AG20443 (cell line): Measurements from ENCODE around the gene PATJ.
"Not testable (repeated sequence)": the region's sequence is repeated elsewhere in the genome, so short reads cannot be mapped to it uniquely, and the experiment has no call there.

ENCODE experiments used
- DNase-seq: peaks from one replicate; pipeline ENCODE4 v3.0.0; 2012; ENCODE audit warnings: low spot score, mixed read lengths

Gene PATJ

DNA sequence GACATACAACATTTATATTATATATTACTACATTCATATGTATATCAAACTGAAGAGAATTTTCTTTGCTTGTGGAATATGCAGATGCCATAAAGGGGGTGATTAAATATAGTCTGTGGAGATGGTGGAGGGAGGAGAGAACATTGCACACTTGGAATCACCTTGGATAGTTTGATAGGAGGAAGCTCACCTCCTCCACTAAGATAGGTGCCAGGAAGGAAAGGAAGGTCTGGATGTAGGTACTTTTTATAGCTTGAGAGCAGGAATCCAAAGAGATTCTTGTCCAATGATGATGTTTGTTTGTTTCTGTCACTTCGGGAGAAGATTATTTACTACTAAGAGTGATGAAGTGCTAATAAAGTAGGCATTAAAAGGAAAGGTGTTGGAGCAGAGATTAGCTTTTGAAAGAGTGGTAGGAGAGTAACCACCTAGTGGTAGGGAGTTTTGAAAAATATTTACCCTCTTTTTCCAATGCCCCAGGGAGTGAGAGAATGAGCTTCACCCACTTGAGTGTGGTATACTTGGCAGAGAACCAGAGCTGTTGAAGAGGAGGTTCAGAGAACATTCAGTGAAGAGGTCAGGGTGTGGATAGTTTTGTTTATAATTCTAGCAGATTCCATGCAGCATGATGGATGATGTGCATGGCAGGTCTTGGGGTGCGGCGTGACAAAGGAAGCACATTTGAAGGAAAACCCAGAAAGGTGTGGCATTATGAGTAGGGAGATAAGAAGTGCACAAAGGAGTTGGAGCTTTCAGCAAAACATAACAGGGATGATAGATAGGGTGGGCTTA lies 145.0 kb downstream of the PATJ start:
- no peak for DNase-seq

DNA sequence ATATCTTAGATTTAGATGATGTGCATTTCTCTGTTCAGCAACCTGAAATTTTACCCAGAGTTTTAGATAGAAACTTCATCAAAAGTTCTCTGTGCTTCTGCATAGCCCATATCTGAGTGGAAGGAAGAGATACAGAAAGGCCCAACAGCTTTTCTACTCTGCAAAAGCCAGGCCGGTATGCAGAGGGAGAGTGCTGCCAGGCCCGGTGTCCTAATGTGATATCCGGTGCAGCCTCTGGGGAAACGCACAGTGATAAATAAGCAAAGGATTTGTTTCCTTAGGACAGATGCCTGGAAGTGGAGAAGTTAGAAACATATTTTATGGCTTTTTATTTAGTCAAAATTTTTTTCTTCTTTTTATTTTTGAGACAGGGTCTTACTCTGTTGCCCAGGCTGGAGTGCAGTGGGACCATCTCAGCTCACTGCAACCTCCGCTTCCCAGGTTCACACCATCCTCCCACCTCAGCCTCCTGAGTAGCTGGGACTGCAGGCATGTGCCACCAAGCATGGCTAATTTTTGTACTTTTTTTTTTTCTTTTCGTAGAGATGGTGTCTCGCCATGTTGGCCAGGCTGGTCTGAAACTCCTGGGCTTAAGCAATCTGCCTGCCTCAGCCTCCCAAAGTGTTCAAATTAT lies 145.8 kb downstream of the PATJ start:
- peak; percentile 13 for DNase-seq

DNA sequence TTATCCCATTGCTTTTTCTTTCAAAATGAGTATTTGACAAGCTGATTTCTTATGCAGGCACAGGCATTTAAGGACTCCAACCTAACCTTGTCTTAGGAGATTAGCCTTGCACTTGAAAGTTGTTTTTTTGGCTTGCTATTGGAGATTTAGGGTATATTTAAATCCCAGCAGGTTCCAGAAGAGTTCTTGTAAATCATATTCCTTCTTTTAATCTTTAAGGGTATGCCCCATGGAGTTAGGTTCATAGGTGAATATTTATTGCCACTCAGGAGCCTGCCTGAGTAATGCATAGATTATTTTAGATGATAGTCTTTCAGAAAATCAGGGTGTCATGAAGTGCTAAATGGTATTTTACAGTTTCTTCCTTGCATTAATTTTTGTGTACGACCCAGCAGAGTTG lies 146.5 kb downstream of the PATJ start:
- no peak for DNase-seq

DNA sequence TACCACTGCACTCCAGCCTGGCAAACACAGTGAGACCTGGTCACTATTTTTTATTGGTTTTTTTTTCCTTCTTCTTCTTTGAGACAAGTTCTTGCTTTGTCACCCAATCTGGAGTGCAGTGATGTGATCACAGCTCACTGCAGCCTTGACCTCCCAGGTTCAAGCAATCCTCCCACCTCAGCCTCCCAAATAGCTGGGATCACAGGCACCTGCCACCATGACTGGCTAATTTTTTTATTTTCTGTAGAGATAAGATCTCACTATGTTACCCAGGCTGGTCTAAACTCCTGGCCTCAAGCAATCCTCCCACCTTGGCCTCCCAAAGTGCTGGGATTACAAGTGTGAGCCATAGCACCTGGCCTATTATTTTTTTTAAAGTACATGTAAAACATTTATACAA lies 148.2 kb downstream of the PATJ start:
- DNase-seq: not testable (repeated sequence)

DNA sequence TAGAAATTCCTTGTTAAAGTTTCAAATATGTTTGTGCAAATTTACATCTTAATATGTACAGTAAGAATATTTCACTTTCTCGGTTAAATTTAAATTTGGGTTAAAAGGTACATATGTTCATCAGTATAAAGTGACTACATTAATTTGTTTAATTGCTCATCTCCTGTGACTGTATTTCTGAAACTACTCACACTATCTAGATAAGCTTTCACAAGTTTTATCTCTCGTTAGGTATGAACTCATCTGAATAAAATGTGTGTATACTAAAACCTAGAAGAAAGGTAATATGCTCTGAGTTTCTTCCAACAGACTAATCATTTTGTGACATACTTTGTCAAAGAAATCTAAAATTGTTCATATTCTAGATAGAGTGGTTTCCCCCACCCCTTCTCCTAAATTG lies 150.7 kb downstream of the PATJ start:
- no peak for DNase-seq

DNA sequence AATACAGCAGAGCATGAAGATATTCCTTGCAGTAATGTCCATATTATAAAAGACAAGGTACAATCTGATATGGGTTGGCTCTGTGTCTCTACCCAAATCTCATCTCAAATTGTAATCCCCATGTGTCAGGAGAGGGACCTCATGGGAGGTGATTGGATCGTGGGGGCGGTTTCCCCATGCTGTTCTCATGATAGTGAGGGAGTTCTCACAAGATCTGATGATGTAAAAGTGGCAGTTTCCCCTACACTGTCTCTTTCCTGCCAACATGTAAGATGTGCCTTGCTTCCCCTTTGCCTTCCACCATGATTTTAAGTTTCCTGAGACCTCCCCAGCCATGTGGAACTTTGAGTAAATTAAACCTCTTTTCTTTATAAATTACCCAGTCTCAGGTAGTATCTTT lies 152.0 kb downstream of the PATJ start:
- not testable (repeated sequence) for DNase-seq

DNA sequence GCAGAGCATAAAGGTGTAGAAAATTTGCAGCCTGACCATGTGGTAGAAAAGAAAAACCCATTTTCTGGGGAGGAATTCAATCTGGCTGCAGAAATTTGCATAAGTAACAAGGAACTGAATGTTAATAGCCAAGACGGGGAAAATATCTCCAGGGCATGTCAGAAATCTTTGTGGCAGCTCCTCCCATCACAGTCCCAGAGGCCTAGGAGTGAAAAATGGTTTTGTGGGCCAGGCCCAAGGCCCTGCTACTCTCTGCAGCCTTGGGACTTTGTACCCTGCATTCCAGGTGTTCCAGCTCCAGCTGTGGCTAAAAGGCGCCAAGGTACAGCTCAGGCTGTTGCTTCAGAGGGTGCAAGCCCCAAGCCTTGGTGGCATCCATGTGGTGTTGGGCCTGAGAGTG lies 152.9 kb downstream of the PATJ start:
- DNase-seq: no peak

DNA sequence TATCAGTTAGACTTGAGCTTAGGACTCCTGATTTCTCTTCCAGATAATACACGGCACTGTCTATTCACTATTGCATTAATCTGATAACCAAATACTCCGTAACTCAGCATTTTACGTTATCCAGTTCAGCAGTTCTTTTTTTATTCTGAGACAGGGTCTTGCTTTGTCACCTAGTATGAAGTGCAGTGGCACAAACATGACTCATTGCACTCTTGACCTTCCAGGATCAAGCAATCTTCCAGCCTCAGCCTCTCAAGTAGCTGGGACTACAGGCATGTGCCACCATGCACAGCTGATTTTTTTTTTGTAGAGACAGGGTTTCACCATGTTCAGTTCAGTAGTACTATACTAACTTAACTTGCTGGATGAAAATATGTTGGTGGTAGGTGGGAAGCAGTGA lies 156.4 kb downstream of the PATJ start:
- DNase-seq: no peak

DNA sequence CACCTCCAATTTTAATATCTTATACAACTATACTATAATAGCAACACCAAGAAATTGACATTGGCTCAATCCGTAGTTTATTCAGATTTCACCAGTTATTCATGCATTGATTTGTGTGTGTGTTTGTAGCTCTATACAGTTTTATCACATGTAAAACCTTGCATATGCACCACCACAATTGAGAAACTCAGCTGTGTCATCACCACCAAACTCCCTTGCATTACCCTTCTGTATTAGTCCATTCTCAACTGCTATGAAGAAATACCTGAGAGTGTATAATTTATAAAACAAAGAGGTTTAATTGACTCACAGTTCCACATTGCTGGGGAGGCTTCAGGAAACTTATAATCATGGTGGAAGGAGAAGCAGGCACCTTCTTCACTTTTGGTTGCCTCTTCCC lies 162.1 kb downstream of the PATJ start:
- DNase-seq: no peak

DNA sequence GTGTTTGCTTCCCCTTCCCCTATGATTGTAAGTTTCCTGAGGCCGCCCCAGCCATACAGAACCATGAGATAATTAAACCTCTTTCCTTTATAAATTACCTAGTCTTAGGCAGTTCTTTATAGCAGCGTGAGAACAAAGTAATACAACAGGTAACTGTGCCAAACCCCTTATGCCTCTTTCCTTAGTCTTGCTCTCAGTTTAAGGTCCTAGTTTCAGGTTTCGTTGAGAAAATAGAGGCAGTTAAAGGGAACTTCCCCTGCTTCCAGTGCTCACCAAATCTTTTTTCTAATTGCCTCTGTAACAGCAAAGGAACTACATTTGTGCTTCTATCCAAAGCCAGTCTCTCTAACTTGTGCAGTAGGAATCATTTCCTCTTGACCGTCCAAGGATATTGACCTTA lies 164.8 kb downstream of the PATJ start:
- no peak for DNase-seq

DNA sequence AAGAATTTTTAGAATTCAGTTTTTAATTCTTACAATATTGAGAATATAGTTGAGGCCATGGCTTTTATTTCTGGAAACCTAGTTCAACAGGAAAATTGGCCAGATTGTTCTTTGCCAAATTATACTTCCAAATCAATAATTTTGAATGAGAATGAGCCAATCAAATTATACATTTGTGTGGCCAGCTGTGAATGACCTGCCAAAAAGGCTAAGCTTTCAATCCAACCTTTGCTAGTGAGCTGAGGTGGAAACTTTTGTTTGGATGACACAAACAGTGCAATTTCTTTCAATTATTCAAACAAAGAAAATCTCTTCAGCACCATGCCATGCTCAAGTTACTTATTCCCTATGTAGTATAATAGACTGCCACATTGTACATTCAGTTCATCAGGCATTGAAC lies 167.8 kb downstream of the PATJ start:
- DNase-seq: no peak

DNA sequence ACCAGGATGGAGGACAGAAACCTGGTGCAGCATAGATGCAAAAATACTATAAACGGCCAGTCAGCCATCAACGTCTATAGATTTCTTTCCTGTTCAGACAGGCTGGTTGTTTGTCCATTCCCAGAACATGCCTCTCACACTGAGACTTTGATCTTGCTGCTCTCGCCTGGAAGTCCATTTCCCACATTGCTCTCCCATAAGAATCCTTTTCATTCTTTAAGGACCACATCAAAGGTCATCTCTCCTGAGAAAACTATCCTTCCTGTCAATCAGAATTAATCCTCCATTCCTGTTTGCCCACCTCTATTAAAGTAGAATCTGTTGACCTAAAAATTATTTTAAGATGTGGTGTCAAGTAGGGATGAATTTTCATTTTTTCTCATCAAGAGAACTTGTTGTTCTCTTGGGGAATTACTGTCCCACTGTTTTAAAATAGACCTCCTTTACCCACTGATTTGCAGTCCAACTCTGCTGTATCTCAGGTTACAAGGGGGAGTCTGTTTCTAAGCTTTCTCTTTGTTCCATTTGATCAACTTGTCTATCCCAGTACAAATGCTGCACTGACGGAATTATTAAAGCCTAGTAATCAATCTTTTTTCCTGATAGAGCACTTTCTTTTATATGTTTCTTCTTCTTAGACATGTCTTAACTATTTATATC lies 172.7 kb downstream of the PATJ start:
- no peak for DNase-seq

DNA sequence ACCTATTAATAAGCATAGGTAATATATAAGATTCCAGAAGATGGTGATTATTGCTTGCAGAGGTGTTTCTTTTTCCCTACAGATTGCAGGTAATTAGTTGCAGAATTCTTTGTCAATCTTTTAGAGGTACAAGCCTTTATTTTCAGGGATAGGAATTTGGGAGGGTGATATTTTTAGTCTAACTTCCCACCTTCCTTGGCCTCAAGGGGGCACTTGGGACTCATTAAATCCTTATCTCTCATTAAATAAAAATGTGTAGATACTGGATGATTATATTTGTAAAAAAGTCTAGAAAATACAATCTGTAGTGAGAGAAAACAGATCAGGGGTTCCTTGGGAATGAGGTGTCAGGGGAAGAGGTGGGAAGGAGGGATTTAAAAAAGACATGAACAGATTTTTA lies 179.2 kb downstream of the PATJ start:
- DNase-seq: no peak

DNA sequence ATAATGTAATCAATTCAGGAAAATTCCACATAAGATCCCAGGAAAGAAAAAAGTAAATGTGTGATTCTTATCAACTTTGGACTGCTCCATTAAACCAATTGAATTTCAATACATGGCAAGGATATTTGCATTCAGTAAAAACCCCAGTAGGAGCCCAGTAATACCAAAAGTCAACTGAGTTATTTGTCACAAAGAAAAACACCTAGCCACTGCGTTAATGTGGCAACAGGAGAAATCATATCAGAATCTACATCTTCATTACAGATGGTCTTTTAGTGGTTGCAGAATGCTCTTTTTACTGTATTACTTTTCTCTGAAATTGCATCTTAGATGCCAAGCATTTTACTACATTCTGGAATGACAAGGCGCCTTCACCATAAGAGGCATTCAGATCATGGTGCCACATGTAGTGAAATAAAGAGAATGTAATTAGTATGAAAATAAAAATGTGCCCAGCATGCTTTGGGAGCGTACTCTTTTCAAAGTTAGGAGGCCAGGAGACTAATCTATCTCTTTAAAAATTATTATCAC lies 180.7 kb downstream of the PATJ start:
- DNase-seq: no peak

DNA sequence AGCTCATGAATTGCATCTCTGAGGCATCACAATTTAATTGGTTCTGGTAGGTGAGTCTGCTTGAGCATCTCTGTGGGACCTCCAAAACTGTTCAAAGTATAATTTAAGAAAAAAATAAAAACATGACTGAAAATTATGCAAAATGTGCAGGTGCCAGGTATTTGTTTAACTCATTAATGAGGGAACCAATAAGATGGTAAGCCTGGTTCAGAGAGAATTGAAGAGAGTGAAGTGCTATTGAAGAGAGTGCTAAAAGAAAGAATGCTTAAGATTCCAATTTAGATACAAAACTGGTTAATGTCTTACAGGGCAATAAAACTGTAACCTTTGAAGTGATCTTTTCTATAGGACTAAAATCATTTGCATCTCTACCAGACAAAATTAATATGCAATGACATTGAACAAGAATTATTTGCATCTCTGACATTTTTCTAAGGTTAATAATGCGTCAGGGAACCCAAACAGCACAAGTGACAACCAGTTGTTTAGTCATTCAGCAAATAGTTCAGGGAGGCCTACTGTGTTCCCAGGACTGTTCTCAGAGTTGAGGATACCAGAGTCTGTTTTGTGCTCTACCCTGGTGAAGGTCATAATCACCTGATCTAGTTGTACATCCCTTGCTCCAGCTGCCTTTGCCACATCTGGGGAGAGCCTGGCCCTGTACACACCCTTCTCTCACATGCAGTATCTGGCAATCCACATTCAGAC lies 183.5 kb downstream of the PATJ start:
- DNase-seq: no peak

DNA sequence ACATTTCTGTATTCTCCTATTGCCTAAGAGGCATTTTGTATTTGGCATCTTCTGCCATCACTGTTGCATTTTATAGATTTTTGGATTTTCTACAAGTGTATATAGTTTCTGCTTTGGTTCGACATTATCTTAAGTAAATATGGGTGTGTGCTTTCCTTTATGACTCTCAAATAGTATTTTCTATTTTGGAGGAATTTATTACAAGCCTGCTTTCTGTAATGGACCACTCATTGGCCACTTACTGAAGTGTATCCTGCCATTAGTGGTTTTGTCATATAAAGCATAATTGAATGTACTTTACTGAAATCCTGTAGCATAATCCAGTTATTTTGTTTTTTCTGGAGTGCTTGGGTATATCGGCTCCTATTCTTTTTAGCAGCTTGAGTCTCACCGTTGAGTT lies 184.3 kb downstream of the PATJ start:
- DNase-seq: no peak

DNA sequence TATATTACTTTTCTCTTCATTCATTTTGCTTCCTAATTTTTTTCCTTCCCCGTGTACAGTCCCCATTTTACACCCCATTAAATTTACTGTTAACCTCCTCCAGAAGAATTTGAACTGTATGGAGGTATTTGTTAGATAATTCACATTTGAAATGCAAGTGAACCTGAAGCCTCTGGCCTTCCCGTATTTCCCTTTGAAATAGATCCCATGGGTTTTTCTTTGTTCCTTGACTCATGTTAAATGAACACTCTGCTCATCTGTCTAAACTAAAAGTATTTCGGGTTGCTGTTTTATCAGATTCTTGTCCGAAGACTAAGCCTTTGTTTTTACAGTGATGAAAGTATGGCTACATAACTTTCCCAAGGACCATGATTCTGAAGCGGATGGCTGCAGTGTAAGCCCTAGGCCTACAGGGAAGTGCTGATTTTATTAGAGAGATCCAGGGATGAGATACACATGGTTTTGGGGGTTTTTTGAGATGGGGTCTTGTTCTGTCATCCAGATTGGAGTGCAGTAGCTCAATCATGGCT lies 187.9 kb downstream of the PATJ start:
- DNase-seq: no peak

DNA sequence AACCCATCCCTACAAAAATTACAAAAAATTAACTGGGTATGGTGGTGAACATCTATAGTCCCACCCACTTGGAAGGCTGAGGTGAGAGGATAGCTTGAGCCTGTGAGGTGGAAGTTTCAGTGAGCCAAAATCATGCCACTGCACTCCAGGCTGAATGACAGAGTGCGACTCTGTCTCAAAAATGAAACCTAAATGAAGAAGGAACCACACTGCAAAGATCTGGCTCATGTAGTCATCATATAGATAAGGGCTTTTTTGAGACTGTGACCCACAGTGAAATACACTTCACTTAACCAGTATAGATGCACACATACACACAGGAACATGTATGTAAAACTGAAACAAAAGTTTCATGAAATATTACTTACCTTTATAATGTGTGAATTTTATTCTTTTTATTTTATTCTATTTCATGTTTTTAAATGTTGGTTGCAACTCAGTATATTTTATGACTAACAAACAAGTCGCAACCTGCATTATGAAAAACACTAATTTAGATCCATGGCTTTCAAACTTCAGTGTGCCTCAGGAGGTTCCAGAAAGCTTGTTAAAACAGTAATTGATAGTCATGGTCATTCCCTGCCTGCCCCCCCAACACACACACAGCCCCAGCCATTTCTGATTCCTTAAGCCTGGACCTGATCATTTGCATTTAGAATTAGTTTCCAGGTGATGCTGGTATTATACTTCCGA lies 189.5 kb downstream of the PATJ start:
- no peak for DNase-seq

DNA sequence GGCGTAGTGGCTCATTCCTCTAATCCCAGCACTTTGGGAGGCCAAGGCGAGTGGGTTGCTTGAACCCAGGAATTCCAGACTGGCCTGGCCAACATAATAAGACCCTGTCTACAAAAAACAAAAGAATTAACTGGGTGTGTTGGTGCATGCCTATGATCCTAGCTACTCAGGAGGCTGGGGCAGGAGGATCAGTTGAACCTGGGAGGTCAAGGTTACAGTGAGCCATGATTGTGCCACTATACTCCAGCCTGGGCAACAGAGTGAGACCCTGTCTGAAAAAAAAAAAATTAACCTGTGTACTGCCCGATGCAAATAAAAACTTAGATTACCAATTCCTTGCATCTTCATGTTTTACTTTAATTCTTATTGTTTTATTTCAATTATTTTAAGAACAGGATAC lies 193.2 kb downstream of the PATJ start:
- DNase-seq: no peak

DNA sequence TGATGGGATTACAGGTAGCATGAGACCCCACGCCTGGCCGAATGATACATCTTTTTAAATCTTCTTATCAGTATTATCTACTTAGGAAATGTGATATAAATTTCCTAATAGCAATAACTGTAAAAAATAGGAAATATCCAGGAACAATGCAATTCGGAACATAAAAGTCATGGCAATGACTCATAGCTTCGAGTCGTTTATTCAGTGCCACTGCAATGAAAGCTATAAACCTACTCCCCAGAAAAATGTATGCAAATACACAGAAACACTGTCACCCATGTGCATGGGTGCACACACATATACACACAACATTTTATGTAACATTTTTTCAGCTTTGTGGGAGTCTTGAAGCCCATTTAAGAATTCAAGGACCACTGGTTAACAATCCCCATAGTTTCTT lies 194.6 kb downstream of the PATJ start:
- no peak for DNase-seq

DNA sequence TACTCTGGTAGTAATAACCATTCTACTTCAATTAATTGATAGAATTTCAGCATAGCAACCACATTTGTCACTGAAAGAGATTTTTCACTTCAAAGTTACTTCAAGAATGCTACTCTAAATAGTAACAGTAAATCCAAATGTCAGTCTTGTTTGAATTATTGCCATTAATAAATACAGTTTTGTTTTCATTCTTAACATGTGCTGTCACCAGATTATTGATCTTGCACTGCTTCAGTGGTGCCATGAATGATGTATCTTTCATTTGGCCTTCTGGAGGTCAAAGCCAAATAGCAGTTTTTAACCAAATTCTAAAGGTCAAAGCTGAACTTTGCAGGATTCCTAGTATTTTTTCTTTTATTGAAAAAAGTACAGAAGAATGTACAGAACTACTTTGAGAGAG lies 199.5 kb downstream of the PATJ start:
- no peak for DNase-seq

DNA sequence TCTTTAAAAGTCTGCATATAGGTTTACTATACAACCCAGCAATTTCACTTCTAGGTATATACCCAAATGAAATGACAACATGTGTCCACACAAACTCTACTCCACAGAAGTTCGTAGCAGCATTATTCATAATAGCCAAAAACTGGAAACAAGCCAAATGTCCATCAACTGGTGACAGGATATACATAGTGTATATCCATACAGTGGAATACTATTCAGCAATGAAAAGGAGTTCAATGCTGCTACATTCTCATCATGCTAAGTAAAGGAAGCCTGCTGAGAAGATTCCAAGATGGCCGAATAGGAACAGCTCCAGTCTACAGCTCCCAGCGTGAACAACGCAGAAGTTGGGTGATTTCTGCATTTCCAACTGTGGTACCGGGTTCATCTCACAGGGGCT lies 200.6 kb downstream of the PATJ start:
- no peak for DNase-seq
